Bronchial epithelial cell (primary cell): ENCODE measurements around the gene ADAMTSL3. TPM values are rescaled to one million over a fixed set of nuclear protein-coding genes. Genes with fewer than 3 reads are reported as not detected.

Source experiments
- DNase-seq: peaks from one replicate; pipeline ENCODE4 v3.0.0-alpha.2; 2010; ENCODE audit warnings: low read depth
- FAIRE-seq: peaks from 2 replicates; lab custom pipeline; 2011; peaks lifted over from hg19 to GRCh38; lab: Jason Lieb, UNC
- H3K27me3 ChIP-seq: 2 replicates; pipeline ENCODE4 v1.5.1; 2011; ENCODE audit warnings: low read length; ENCODE audit not compliant: control insufficient read depth, insufficient read depth
- H3K36me3 ChIP-seq: 2 replicates; pipeline ENCODE4 v1.5.1; 2011; ENCODE audit warnings: low read length; ENCODE audit not compliant: control insufficient read depth, insufficient read depth
- H3K4me3 ChIP-seq: 2 replicates; pipeline ENCODE4 v1.5.1; 2011; ENCODE audit warnings: mild to moderate bottlenecking, low read depth, low read length, control low read depth
- CTCF ChIP-seq: IDR thresholded peaks from 2 replicates; pipeline ENCODE4 v1.5.1; 2011; ENCODE audit warnings: mild to moderate bottlenecking, moderate library complexity, low read length, control low read depth, inconsistent platforms; ENCODE audit not compliant: insufficient read depth, severe bottlenecking
- total RNA-seq: library from RNA; depleted of rRNA; stranded (reverse); fragments of >200 nt; gene quantifications from 2 replicates; pipeline ENCODE4 v1.2.1, GENCODE V29; 2014

The ADAMTSL3 gene
- total RNA-seq, 1 donor from 2014 or later, result 0.79 TPM

GRCh38 chr15:83690676-83691075 lies 36.8 kb downstream of the ADAMTSL3 start:
- no peaks in the 10 kb centered on the region for H3K36me3 ChIP-seq
- H3K4me3 ChIP-seq, result no peak overlapping the region
- H3K27me3 ChIP-seq, result no peaks in the 10 kb centered on the region
- no peak for TF ChIP-seq CTCF
- no peak for FAIRE-seq
- no peak for DNase-seq

- H3K4me3 ChIP-seq, result no peak overlapping the region
- no peak for TF ChIP-seq CTCF
- DNase-seq (no peak), FAIRE-seq (no peak)
- H3K27me3 ChIP-seq, result no peaks in the 10 kb centered on the region
- no peaks in the 10 kb centered on the region for H3K36me3 ChIP-seq
Measured at GRCh38 chr15:83692746-83693581, 39.0 kb downstream of the ADAMTSL3 start.

GRCh38 chr15:83694015-83694414 lies 40.1 kb downstream of the ADAMTSL3 start:
- Histone ChIP-seq H3K36me3 (no peaks in the 10 kb centered on the region), H3K4me3 (no peak overlapping the region), H3K27me3 (no peaks in the 10 kb centered on the region)
- no peak for TF ChIP-seq CTCF
- peak; percentile 40 for DNase-seq
- no peak for FAIRE-seq

- no peaks in the 10 kb centered on the region for H3K27me3 ChIP-seq
- FAIRE-seq (no peak), DNase-seq (no peak)
- H3K36me3 ChIP-seq, result no peaks in the 10 kb centered on the region
- no peak for TF ChIP-seq CTCF
- H3K4me3 ChIP-seq, result no peak overlapping the region
Measured at GRCh38 chr15:83694536-83694935, 40.6 kb downstream of the ADAMTSL3 start.

- no peaks in the 10 kb centered on the region for H3K36me3 ChIP-seq
- no peak for FAIRE-seq
- DNase-seq, result peak; percentile 14
- no peak overlapping the region for H3K4me3 ChIP-seq
- TF ChIP-seq CTCF, result no peak
- no peaks in the 10 kb centered on the region for H3K27me3 ChIP-seq
Measured at GRCh38 chr15:83695246-83695645, 41.3 kb downstream of the ADAMTSL3 start.
